NCI-H187 (cell line): ENCODE data around the gene DPCD.

Experiments used
- DNase-seq, 2 experiments: peaks; one replicate each; lab custom pipeline; 2025; lab: John Stamatoyannopoulos, UW

DPCD gene

DNA sequence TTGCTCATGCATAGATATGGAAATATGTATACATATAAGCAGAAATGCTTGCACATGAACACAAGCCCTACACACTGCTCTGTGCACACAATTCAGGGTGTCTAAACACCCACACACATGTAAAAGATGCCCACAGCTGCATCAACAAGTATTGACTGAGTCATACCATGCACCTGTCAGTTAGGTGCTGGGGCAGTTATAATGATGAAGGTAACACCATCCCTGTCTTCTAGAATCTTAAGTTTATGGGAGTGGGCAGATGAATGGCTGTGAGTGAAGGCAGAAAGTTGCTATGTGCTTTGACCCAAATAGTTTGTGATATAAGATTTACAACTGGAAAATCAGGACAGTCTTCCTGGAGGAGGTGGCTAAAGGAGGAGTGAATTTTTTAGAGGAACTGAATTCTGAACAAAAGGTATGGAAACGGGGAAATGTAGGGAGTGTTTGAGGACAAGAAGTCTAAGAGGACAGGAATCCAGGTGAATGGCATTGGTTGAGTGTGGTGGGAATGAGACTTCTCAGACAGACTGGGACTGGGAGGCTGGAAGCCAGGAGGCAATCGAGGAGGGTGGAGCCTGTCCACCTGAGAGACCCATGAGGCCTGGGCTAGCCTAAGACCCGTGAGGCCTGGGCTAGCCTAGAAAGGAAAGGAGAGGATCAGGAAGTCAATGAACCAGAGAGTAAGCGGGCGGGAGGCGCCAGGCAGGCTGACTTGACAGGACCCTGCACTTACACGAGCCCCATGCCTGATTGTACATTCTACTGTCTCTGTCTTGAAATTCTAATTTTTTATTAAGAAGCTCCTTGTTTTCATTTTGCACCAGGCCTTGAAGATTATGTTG, 20.7 kb upstream of the DPCD start:
- no peak for DNase-seq

DNA sequence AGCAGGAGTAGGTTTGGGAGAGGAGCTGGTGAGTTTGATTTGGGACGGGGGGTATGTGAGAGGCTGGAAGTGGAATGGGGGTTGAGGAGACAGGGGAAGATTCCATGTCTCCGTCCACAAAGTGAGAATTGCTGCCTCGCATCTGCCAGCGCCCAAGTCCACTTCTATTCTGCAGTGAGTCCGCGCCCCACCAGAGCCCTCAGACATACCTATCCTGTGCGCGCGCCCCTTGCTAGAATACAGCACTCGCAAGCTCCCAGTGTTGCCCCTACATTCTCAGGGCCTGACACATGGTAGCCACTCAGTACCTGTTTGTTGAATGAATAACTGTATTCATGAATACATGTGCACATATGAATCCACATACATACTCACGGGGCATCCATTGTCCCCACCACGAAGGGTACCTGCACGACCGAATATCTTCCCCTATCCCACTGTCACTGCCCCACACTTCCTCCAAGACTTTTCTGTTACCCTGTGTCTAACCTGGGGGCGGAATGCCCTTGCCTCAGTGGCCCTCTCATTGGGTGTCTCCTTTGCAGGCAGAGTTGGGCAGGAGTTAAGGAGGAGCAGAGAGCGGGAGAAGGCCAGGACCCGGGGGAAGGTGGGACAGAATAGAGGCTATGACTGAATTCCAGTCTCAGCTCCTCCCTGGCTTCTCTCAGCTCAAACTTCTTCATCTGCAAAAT, 19.9 kb upstream of the DPCD start:
- no peak for DNase-seq

DNA sequence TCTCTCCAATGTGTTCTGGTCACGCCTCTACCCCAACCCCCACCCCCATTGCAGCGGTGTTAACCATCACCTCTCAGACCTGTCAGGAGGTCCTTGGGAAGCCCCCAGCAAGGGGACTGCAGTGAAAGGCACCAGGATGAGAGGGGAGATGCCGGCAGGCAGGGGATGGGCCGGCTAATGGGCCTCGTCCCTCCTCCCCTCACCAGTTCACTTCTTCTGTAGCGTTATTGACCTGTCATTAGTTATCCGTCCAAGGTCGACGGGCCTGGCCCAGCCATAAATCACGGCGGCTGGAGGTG, 18.8 kb upstream of the DPCD start:
- DNase-seq: no peak

DNA sequence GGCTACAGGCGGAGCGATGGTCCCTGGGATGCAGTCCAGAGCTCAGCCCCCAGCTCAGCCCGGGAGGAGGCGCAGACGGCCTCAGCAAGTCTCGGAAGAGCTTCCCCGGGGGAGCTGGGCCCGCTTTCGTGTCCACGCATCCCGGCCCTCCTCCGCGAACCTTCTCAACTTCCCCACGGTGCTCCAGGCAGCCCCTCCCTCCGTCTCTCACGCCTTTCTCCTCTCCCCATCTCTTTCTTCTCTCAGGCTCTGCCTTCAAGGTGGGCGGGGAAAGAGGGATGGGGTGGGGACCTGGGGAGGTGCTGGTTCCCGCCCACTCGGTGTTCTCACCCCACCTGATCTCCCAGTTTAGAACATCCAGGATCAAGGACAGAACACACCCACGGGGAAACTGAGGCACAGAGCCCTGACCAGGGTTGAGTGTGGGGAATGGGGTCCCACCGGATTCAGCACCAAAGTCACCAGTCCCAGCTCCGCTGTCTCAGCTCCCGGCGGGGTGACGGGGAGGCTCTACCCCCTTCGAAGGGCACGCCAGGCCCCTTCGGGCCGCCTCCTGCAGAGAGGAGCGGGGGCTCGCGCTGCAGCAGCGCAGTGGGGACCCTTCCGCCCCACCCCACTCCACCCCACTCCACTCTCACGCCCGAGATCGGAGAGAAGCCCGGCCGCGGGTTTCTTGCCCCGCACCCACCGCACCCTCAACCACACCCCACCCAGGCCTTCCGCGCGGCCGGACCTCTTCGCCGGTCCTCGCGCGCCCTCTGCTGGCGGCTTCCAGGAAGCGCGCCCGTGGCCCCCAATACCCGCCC, 18.3 kb upstream of the DPCD start:
- peak in 1 of 2 experiments; percentile 36 for DNase-seq

DNA sequence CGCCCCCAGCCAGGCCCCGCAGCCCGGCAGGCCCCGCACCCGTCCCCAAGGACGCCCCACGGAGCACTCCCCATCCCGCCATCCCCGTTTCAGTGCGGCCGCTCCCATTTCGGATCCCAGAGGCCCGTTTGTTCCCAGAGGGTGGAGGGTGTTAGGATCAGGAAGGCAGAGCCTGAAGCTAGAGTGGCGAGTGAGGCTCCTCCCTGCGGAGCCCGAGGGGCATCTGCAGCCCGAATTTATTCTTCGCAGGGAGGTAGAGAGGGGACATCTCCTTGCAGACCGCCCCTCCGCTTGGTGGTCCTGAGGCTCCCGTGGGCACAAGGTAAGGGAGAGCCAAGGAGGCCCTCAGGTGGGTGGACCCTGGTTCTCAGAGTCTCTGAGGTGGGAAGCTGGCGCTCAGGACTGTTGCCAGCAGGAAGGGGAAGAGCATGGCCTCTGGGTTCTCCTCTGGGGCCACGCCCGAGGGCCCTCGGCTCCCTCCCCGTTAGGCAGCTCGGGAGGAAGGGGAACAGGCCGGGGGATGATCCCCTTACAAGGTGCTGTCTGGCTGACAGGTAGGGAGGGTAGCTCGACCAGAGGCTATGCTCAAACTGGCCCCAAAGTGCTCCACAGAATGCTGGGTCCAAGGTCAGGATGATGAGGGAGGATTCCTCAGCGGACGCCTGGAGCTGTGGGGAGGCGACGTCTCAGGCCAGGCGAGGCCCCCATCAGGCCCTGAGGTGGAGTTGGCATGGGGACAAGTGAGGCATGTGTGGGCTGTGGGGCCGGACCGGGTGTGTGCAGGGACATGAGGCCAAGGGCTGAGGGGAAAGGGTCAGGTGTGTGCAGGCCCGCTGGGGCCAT, 17.5 kb upstream of the DPCD start:
- no peak for DNase-seq

DNA sequence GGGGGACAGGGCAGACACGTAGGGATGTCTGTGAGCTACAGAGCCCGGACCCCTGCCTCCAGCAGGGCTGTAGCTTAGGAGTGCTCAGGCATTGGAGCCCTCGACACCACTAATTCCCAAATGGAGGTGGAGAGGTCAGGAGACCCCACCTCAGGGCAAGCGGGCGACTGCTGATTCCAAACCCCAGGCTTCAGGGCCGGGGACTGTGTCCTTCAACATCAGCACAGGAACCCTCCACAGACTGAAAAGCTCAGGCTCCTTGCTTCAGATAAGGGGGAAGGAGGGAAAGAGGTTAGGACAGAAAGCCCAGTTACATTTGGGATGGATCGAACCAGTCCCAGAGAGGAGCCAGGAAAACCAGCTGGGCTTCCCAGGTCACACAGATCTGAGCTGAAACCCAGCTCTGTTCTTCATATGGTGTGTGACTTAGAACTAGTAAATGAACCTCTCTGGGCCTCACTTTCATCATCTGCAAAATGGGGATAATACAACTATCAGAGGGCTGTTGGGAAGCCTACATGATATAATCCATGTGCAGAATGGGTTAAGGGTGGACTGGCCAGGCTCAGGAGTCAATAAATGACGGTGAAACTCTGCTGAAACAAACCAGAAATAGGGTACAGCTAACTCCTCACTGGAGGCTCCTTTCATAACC, 16.7 kb upstream of the DPCD start:
- no peak for DNase-seq

DNA sequence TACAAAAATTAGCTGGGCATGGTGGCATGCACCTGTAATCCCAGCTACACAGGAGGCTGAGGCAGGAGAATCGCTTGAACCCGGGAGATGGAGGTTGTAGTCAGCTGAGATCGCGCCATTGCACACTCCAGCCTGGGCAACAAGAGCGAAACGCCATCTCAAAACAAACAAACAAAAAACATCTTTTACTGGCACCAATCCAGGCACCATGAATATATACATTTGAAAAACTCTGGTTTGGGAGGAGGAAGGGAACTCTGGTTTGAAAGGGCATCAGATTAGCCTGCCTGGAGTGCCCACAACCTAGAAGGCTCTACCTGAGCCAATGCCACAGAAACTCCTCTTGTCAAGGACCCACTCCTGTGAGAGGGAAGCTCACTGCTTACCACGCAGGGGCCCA, 16.0 kb upstream of the DPCD start:
- DNase-seq: no peak

DNA sequence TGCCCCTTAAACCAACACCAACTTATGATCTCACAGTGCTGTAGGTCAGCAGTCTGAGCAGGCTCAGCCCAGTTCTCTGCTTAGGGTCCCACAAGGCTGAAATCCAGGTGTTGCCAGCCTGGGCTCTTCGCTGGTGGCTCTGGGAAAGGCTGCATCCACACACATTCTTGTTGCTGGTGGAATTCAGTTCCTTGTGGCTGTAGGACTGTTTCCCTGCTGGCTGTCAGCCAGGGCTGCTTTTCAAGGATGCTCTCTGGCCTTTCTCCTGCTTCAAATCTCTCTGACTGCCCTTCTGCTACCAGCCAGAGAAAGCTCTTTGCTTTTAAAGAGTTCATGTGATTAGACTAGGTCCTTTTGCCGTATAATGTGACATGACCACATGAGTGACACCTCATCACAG, 15.3 kb upstream of the DPCD start:
- no peak for DNase-seq

DNA sequence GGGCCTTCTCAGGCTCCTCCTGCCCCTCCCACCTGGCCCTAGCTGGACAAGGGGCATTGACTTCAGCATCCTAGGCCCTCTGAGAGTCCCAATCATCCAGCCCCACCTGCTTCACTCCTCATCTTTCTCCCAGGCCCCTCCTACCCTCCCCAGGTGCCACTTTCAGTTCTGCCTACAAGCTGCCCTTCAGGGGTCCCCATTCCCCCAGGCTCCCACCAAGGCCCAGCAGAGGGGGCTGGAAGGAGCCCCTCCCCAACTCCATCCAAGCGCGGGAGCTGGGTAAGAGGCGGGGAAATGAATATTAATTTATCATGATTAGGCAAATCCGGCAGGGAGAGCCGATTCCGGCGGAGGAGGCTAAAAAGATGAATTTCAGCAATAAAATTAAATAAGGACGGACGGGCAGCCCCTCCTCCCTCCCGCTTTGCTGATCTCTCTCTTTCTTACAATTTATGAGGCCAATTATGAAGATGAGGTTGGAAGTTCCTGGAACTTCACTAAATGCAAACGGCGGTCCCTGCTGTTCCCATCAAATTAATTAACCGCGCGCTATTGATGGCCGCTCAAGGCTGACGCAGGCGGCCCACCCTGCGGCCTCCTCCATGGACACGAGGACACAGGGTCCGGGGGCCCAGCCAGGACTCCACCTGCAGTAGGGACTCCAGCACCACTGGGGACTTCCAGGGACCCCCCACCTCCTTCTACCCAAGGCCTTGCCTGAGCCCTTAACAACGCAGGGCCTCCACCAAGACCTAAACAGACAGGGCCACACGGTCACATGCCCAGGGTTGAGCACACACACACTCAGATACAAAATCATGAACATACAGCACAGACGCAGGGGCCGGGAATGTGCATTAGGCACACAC, 14.0 kb upstream of the DPCD start:
- no peak for DNase-seq

DNA sequence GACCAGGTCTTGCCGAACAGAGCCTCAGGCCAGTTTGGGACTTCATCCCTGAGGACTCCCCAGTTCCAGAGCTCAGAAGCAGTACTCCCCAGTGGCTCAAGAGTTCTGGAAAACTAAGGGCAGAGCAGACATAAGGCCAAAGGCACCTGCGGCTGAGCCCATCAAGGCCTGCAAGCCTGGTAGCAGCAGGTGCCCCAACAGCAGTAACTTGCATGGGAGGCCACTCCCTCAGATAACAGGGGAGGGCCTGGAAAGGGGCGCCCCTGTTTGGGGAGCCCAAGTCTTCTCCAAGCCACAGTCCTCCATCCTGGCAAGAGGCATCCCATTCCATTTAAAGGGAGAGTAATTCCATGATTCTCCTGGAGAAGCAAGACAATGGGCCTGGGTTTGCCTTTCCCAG, 13.0 kb upstream of the DPCD start:
- DNase-seq: no peak

DNA sequence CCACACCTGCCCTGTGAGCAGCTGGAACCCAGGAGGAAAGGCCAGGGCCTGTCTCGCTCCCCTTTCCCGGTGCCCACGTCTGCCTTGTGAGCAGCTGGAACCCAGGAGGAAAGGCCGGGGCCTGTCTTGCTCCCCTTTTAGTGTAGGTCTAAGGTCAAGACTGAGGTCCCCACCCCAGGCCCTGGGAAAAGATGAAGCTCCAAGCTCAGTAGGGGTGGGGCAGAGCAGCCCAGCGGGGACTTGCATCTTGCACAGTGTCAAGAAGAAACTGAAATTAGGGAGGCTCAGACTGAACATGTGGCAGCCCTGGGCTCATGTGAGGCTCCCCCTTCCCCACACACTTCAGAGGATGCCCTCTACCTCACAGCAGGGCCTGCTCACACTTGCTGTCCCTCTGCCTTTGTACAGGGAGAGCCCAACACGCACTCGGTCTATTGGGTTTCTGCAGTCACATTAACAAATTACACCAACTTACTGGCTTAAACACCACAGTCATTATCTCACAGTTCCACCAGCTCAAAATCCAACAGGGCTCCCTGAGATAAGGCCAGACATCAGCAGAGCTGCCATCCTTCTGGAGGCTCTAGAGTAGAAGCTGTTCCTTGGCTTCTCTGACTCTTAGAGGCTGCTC, 12.4 kb upstream of the DPCD start:
- DNase-seq: no peak

DNA sequence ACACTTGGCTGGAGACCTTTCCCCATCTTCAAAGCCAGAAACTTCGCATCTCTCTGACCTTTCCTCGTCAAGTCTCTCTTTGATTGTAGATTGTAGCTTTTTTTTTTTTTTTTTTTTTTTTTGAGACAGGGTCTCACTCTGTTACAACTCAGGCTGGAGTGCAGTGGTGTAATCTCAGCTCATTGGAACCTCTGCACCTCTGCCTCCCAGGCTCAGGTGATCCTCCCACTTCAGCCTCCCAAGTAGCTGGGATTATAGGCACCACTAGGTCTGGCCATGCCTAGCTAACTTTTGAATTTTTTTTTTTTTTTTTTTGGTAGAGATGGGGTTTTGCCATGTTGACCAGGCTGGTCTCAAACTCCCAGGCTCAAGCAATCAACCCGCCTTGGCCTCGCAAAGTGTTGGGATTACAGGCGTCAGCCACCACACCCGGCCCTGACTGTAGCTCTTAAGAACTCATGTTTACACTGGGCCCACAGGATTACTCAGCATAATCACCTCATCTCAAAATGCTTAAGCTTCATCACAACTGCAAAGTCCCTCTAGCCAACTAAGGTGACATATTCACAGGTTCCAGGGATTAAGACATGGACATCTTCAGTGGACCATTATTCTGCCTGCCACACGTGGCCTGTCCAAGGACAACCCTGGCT, 11.8 kb upstream of the DPCD start:
- DNase-seq: no peak

DNA sequence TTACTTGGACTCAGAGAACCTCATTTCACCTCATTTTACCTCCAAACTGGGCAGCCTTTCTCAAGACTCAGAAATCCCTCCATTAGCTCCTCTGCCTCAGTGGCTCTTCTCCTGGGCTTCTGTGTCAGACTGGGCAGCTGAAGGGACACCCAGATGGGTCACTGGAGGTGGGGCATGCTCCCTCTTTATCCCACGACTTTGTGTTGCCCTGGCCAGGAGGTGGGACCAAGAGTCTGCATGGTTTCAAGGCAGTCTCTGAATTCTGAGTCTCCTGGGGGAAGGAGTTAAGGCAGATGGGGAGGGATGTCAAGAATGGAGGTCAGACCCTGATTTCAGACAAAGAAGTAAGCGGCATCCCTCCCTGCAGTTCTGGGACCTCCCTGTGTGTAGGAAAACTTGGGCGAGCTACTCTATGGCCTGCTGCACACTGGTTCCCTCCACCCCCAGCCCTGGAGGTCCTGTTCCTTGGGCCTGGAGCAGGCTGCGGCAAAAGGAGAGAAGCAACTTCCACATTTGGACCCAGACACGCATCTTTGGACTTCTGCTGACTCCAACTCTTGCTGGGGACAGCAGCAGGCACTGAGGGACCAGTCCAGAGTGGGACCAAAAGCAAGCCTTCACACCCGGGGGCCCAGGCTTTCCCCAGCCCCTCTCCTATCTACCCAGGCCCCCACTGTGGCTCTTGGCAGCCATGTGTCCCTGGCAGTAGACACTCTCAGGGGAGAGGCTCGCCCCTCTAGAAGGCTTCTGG, 10.8 kb upstream of the DPCD start:
- no peak for DNase-seq

DNA sequence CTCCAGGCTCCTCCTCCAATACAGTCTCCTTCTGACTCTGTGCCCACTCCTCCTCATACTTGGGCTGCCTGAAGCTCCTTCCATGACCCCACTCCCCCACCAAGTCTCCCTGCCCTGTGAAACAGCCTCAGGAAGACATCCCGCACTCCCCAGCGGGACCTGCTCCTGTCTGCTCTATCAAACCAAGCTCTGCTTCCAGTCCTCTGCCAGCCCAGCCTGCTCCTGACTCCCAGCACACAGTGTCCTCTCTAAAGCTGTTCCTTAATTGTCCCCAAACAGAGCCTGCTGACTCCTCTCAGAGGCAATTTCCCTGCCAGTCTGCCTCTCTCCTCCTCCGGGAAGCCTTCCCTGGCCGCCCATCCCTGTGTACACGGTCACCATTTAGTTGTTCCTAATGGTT, 9.9 kb upstream of the DPCD start:
- DNase-seq: no peak

DNA sequence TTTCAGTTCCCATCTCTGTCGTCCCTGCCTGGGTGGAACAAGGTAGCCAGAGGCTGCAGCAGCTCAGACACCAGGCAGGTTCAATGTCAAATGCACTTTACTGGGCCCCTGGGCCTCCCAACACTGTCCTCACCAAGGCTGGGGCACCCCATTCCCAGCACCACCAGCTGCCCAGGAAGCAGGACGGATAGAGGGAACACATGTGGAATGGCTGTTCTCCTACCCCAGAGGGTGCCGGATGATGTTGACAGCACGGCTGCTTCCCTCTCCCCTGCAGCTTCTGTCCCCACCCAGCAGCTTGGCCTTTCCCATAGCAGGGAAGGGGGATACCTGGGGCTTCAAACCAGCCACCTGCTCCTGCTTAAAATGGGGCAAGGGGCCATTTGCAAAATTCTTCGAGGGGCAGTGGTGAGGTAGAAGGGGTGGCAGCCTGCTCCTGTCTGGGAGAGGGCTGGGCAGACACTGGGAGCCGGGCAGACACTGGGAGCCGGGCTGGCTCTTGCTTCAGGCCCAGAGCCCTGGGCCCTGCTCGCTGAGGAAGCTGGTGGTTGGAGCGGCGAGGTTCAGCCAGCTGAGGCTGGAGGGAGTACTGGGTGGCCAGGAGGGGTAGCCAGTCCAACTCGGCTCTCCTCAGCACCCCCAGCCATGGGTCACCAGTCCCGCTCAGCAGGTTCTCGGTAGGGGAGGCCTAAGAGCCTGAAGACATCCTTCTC, 9.2 kb upstream of the DPCD start:
- DNase-seq: no peak

DNA sequence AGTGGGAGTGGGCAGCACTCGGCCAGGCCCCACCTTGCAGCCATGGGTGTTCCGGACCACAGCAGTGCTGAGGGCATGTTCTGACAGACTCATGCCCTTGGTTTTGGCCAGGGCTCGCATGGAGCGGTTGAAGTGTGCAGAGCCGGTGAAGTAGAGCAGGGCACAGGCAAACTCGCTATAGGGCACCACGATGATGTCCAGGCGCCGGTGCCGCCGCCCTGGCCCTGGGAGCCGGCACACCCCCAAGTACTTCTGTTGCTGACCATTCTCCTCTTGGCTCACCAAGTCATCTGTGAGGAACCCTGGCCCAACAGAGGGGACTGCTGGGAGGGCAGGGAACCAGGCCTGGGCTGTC, 8.6 kb upstream of the DPCD start:
- no peak for DNase-seq

DNA sequence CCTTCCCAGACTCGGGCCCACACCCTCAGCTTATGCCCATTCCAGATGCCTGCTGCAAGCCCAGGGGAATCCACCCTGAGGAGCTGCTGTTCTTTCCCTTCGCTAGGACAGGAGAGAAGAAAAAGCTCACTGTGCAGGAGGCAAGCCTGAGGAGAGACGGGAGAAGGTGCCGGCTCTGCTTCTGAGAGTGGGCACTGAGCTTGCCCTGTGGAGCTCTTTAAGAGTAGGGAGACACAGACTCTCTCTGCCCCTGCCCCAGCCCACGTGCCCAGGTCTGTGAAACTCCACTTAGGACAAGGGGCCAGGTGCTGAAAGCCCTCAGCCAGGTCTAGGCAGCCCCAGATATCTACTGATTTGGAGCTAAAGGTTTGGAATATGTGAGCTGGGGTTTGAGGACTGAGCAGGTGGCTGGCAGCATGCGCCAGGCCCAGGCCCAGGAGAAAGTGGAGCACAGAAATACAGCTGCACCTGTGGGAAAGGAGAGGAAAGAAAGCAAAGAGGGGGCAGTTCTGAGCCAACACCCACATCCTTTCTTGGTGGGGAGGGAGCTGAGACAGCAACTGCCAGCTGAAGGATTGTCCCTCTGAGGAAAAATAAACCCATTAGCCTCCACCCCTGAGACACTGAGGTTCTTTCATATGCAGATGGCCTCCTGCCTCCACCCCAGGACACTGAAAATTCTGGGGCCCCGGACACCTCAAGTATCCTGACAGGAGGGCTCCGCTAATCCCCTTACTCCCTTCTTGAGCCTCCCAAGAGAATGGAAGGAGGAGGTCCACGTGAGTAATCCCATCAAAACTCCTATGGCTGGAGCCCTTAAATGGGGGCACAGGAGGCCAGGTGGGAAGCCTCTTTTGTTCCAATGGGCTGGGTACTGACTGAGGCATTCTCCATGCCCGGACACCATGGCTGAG, 7.4 kb upstream of the DPCD start:
- no peak for DNase-seq
